SJSA1 (cell line): ENCODE data around the gene SLC6A3. TPM values are rescaled to one million over a fixed set of nuclear protein-coding genes. Genes with fewer than 3 reads are reported as not detected.
"Not testable (repeated sequence)": the region's sequence is repeated elsewhere in the genome, so short reads cannot be mapped to it uniquely, and the experiment has no call there.

Experiments
- DNase-seq, 2 experiments: peaks; one replicate each; pipeline ENCODE4 v3.0.0-alpha.2; 2015 to 2020; ENCODE audit warnings: low spot score in 2 of 2, low read depth in 1 of 2
- H3K27ac ChIP-seq: fragments of 250-450 bp; sonication (Bioruptor Pico); 2 replicates; pipeline ENCODE4 v1.5.1; 2020; ENCODE audit warnings: mild to moderate bottlenecking, moderate library complexity
- H3K27me3 ChIP-seq: fragments of 250-450 bp; sonication (Bioruptor Pico); replicated peaks from 2 replicates; pipeline ENCODE4 v1.5.1; 2020; ENCODE audit warnings: mild to moderate bottlenecking, moderate library complexity
- H3K36me3 ChIP-seq: fragments of 250-450 bp; sonication (Bioruptor Pico); 2 replicates; pipeline ENCODE4 v1.5.1; 2020; ENCODE audit warnings: mild to moderate bottlenecking
- H3K4me1 ChIP-seq: fragments of 250-450 bp; sonication (Bioruptor Pico); replicated peaks from 2 replicates; pipeline ENCODE4 v1.6.1; 2021; ENCODE audit warnings: mild to moderate bottlenecking
- H3K4me3 ChIP-seq: fragments of 250-450 bp; sonication (Bioruptor Pico); 2 replicates; pipeline ENCODE4 v1.5.1; 2020; ENCODE audit warnings: mild to moderate bottlenecking
- H3K9me3 ChIP-seq: fragments of 250-450 bp; sonication (Bioruptor Pico); replicated peaks from 2 replicates; pipeline ENCODE4 v1.5.1; 2020; ENCODE audit warnings: mild to moderate bottlenecking
- total RNA-seq: library from RNA; depleted of rRNA; stranded (reverse); fragments of >200 nt; shearing (Covaris generic); gene quantifications from 2 replicates; pipeline ENCODE4 v1.2.3, GENCODE V29; 2014

Gene SLC6A3
- total RNA-seq, 1 experiment from 2014 or later: not detected

DNA sequence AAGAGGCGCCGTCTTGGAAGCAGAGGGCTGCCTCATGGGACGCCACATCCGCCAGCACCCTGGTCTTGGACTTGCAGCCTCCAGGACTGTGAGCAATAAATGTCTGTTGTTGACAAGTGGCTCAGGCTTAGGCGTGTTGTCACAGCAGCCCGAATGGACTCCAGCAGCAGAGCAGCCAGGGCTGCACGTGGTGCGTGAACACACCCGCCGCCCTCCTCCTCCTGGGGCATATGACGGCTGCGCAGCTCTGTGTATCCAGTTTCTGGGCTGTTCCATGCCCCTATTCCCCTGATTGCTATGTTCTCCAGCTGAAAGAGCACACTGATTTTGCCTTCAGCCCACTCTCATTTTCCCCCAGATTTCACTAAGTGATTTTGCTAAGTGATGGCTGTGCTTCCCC is 64.3 kb downstream of the SLC6A3 start:
- Histone ChIP-seq H3K4me1 (peaks cover 10% of the 10 kb centered on the region), H3K27me3 (peaks cover 26% of the 10 kb centered on the region), H3K36me3 (no peaks in the 10 kb centered on the region), H3K9me3 (peaks cover 17% of the 10 kb centered on the region), H3K4me3 (no peak overlapping the region), H3K27ac (no peak overlapping the region)
- DNase-seq: no peak

DNA sequence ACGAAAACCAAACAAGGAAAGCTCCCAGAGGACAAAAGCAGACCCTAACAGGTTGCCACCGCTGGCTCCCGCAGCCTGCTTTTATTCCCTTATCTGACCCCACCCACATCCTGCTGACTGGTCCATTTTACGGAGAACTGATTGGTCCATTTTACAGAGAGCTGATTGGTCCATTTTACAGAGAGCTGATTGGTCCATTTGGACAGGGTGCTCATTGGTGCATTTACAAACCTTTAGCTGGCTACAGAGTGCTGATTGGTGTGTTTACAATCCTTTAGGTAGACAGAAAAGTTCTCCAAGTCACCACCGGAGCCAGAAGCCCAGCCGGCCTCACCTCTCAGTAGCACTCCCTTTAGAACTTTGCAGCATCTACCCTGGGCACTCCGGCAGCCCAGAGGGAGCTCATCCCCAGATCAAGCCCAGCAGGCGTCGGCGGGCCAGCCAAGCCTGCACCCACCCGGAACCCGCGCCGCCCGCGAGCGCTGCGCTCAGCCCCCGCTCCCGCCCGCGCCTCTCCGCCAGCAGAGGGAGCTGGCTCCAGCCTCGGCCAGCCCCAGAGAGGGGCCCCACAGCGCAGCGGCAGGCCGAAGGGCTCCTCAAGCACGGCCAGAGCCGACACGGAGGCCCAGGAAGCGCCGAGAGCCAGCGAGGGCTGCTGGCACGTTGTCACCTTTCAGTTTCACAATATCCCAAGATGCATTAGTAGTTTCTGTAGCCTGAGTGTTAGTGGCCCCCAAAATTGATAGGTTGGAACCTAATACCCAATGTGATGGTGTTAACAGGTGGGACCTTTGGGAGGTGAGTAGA is 65.0 kb downstream of the SLC6A3 start:
- Histone ChIP-seq H3K27ac (no peak overlapping the region), H3K4me1 (0 out of 2 replicates have a peak, but pooled peaks cover 4% of the 10 kb centered on the region), H3K4me3 (no peak overlapping the region), H3K27me3 (peaks cover 26% of the 10 kb centered on the region), H3K36me3 (no peaks in the 10 kb centered on the region), H3K9me3 (peaks cover 17% of the 10 kb centered on the region)
- no peak for DNase-seq

DNA sequence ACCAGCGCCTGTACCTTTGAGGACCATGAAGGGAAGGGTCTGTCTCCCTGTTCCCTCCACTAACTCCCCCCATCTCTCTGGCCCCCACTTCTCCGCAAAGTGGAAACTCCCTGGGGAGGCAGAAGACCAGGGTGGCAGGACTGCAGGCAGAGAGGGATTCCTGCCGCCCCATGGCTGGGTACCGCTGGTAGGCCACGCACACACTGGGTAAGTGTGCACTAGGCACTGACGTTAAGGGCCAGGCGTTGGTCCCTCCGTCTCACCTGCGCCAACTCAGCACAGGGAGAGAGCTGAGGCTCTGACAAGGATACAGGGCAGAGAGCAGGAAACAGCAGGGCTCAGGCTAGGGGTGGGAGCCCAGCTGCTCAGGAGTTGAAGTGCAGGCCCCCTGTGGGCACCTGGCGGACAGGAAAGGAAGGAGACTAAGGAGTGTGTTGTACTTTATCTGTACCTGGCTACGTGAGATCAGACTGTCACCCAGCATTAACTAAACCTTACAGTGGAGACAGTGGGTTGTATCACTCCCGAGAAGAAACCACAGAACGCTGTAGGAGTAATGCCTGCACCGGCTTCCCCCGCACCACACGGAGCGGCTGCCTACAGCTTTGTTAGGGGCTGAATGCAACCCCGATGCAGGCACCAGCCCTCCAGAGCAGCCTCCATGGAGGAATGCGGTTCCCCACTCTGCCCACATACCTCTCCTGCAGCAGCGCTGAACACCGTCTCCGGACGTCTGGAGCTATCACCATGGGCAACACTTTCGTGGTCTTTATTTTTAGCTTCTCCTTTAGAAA is 66.2 kb downstream of the SLC6A3 start:
- peaks cover 17% of the 10 kb centered on the region for H3K9me3 ChIP-seq
- H3K27me3 ChIP-seq: peaks cover 29% of the 10 kb centered on the region
- H3K4me3 ChIP-seq: no peak overlapping the region
- H3K36me3 ChIP-seq: no peaks in the 10 kb centered on the region
- no peak for DNase-seq
- H3K27ac ChIP-seq: no peak overlapping the region
- 0 out of 2 replicates have a peak, but pooled peaks cover 4% of the 10 kb centered on the region for H3K4me1 ChIP-seq

DNA sequence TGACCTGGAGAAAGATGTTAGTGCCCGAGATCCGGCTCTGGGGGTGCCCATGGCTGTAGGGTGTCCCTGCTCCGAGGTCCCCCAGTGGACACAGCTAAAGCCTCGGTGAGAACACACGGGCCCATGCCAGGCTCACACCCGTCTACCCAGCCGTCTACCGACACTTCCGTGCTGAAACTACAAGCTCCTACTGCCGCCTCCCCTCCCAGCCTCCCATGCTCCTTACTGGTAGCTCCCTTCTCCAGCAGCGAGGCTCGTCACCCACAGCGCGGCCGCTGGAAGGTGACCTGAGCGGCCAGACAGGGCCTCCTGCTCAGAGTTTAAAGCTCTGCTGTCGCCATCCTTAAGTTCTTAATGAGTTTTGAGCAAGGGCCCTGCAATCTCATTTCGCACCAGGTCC is 67.1 kb downstream of the SLC6A3 start:
- H3K4me1 ChIP-seq: 0 out of 2 replicates have a peak, but pooled peaks cover 4% of the 10 kb centered on the region
- H3K9me3 ChIP-seq: peaks cover 17% of the 10 kb centered on the region
- H3K4me3 ChIP-seq: no peak overlapping the region
- H3K27me3 ChIP-seq: peaks cover 29% of the 10 kb centered on the region
- no peak for DNase-seq
- no peak overlapping the region for H3K27ac ChIP-seq
- H3K36me3 ChIP-seq: no peaks in the 10 kb centered on the region

DNA sequence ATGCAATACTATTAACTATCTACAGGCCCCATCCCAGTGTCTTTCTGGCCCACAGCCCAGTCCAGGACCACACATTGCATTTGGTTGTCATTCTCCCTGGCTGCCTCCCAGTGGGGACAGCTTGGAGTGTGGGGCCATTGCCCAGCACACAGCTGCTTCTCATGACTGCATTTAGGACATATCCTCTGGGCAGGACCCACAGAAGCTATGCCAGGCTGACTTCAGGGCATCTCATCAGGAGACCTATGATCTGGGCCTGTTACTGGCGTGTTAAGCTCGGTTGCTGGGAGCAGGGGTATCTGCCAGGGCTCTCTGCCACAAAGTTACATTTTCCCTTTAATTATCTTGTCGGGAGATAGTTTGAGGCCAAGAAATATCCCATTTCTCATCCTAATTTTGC is 68.3 kb downstream of the SLC6A3 start:
- peaks cover 17% of the 10 kb centered on the region for H3K9me3 ChIP-seq
- no peaks in the 10 kb centered on the region for H3K36me3 ChIP-seq
- no peak overlapping the region for H3K4me3 ChIP-seq
- no peak for DNase-seq
- H3K4me1 ChIP-seq: 0 out of 2 replicates have a peak, but pooled peaks cover 4% of the 10 kb centered on the region
- peaks cover 33% of the 10 kb centered on the region for H3K27me3 ChIP-seq
- H3K27ac ChIP-seq: no peak overlapping the region

DNA sequence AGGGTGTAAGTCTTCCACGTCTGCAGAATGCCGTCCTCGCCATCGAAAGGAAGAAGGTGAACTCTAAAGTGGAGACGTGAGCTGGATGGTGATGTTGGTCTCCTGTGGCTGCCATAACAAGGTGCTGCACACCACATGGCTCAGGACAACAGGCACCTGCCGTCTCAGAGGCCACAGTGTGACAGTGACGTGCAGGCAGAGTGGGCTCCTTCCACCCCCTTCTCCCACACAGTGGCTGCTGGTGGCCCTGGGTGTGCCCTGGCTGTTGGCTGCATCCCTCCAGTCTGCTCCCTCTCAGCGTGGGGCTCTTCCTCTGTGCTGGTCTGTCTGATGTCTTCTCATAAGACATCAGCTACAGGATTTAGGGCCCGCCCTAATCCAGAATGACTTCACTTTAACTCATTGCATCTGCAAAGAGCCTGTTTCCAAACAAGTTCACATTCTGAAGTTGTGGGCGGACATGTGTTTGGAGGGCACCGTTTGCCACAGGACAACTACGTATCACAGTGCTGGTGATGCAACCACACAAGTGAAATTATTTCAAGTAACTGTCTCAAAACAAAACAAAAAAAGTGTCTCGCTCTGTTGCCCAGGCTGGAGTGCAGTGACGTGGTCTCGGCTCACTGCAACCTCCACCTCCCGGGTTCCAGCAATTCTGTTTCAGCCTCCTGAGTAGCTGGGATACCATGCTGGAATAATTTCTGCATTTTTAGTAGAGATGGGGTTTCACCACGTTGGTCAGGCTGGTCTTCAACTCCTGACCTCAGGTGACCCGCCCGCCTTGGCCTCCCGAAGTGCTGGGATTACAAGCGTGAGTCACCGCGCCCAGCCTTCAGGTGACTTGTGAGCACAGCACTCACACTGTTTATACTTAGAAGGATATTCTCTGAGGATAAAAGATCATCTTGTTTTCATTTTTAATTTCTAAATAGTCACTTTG is 69.1 kb downstream of the SLC6A3 start:
- Histone ChIP-seq H3K4me3 (no peak overlapping the region), H3K4me1 (0 out of 2 replicates have a peak, but pooled peaks cover 4% of the 10 kb centered on the region), H3K27me3 (peaks cover 41% of the 10 kb centered on the region), H3K36me3 (no peaks in the 10 kb centered on the region), H3K9me3 (peaks cover 17% of the 10 kb centered on the region), H3K27ac (no peak overlapping the region)
- DNase-seq: no peak

DNA sequence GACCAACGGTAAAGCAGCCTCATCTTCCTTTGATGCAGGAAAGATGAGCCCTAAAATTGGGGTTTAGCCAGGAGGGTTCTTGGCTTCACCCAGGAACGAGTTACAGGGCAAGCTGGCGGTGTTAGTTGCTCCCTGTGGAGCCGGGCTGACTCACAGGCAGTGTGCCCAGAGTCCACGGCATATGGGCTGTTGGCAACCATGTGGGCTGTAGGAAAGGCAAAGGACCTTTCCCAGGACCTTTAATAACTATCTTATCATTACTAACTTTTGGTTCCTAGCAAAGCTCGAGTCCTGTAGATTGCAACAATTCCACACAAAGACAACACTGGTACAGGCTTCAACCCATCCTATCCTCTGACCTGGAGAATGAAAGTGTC is 70.6 kb downstream of the SLC6A3 start:
- Histone ChIP-seq H3K4me1 (no peaks in the 10 kb centered on the region), H3K27me3 (peaks cover 49% of the 10 kb centered on the region), H3K9me3 (peaks cover 9% of the 10 kb centered on the region; the same call in 1 of the 2 replicates), H3K36me3 (no peaks in the 10 kb centered on the region), H3K4me3 (no peak overlapping the region), H3K27ac (no peak overlapping the region)
- DNase-seq: no peak

DNA sequence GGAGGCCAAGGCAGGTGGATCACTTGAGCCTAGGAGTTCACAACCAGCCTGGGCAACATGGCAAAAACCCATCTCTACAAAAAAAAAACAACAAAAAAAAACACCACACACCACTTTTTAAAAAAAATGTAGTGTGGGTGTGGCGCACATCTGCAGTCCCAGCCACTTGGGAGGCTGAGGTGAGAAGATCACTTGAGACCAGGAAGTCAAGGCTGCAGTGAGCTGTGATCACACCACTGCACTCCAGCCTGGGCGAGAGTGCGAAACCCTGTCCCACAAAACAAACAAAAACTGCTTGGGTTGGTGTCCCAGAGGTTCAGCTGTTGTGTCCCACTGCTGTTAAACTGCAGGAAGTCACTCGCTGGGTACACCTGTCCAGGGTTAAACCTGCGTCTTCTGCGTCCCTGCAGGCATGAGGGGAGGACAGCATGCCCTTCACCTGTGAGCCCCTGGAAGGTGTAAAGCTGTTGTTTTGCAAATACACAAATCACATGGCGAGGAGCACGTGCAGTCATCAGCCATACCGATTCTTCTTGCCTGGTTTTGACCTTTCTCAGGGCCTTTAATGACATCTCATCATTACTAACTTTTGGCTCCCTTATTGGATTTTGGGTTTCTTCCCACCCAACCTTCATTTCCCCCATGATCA is 71.1 kb downstream of the SLC6A3 start:
- H3K4me1 ChIP-seq: no peaks in the 10 kb centered on the region
- peaks cover 50% of the 10 kb centered on the region for H3K27me3 ChIP-seq
- no peak overlapping the region for H3K4me3 ChIP-seq
- H3K27ac ChIP-seq: no peak overlapping the region
- no peaks in the 10 kb centered on the region for H3K36me3 ChIP-seq
- DNase-seq: no peak
- H3K9me3 ChIP-seq: peaks cover 8% of the 10 kb centered on the region; the same call in 1 of the 2 replicates

DNA sequence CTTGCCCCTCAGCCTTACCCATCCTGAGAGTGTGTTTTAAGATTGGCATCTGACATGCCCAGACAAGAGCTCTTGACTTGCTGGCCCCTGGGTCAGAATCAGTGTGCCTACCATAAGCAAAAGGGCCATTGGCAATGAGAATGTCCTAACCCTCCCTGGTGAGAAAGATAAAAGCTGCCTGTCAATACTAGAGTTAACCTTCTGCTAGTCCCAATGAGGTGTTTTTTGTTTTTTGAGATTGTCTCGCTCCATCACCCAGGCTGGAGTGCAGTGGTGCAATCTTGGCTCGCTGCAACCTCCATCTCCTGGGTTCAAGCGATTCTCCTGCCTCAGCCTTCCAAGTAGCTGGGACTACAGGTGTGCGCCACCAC is 73.3 kb downstream of the SLC6A3 start:
- H3K4me3 ChIP-seq, H3K9me3 ChIP-seq, H3K27ac ChIP-seq, DNase-seq, H3K4me1 ChIP-seq, H3K36me3 ChIP-seq: not testable (repeated sequence)
- peaks cover 62% of the 10 kb centered on the region for H3K27me3 ChIP-seq

DNA sequence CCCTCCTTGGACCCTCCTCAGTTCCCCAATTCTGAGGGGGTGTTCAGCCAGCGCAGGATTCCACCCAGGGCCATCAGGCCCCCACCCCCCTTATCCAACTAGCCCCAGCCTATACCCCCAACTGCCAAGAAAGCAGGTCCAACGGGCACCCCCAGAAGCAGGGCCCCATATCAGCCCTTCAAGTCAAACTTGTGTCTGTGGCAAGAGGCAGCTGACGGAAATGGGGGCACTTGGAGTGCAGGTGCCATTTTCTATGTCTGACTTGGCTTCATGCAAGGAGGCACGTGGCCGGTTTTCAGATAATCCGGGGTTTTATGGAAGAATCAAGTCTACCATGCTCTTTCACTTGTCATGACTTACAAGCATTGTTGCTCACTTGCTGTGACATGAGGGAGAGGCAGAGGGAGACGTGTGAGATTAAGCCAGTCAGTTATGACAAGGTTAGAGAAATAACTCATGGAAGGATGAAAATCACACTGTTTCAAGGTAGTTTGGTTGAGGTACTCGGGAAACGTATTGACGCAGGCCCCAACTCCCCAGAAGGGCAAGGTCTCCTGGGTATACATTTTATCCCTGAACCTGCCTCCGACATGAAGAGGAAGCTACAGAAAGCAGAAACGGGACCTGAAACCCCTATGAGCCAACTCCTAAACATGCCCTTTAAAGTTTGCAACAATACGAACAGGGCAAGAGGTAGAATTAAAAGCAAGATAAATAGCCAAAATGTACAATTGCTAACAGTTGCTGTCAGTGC is 73.8 kb downstream of the SLC6A3 start:
- peaks cover 65% of the 10 kb centered on the region for H3K27me3 ChIP-seq
- H3K4me1 ChIP-seq: no peaks in the 10 kb centered on the region
- H3K36me3 ChIP-seq: no peaks in the 10 kb centered on the region
- no peaks in the 10 kb centered on the region for H3K9me3 ChIP-seq
- H3K4me3 ChIP-seq: no peak overlapping the region
- no peak overlapping the region for H3K27ac ChIP-seq
- DNase-seq: no peak

DNA sequence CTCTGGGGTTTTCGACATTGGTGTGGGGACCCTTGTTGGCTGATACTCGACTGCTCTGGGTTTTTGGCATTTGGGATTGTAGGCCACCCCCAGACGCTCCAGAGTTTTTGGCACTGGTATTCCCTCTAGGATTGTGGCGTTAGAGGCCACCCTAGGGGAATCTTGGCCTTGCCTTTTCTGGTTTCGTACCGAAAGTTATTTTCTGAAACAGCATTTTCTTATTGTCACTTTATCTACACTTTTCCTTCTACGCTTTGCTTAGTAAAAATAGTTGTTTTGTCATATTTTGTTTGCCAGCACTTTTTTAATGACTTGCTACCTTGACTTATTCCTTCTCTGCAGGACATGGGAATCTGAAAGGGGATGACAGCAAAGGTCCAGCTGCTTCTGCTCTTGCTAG is 75.2 kb downstream of the SLC6A3 start:
- Histone ChIP-seq H3K27ac (no peak overlapping the region), H3K36me3 (no peaks in the 10 kb centered on the region), H3K4me3 (no peak overlapping the region), H3K27me3 (peaks cover 64% of the 10 kb centered on the region), H3K9me3 (no peaks in the 10 kb centered on the region), H3K4me1 (no peaks in the 10 kb centered on the region)
- DNase-seq: no peak

DNA sequence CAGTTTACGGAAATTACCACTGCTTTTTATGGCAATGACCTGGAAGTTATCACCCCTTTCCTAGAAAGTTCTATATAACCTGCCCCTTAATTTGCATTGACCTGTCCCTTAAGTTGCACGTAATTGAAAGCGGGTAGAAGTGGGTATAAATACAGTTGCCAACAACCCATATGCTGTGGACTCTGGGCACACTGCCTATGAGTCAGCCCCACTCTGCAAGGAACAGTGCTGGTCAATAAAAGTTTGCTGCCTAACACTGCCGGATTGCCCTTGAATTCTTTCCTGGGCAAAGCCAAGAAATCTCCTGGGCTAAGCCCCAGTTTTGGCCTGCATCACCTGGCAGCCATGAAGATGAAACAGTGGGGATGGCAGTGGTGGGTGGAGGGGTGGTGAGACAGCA is 76.5 kb downstream of the SLC6A3 start:
- H3K4me1 ChIP-seq: no peaks in the 10 kb centered on the region

More for the DNA sequence above, 76.5 kb downstream of the SLC6A3 start:
- DNase-seq: no peak
- H3K27me3 ChIP-seq: peaks cover 69% of the 10 kb centered on the region
- no peaks in the 10 kb centered on the region for H3K36me3 ChIP-seq
- no peak overlapping the region for H3K4me3 ChIP-seq
- H3K27ac ChIP-seq: no peak overlapping the region
- no peaks in the 10 kb centered on the region for H3K9me3 ChIP-seq
